ENCODE data around the gene PES1. TPM values are rescaled to one million over a fixed set of nuclear protein-coding genes. Genes with fewer than 3 reads are reported as not detected.

Gene PES1
- total and polyA plus RNA-seq, 10 donors, result 39.0 to 72.7 (median 49.2) TPM

- Histone ChIP-seq H3K4me3 (no peak overlapping the region), H3K9me3 (no peaks in the 10 kb centered on the region), H3K27ac (no peak overlapping the region), H3K27me3 (replicated peaks in 1 of 7) (peaks cover 0 to 47% (median 23%) of the 10 kb centered on the region in 7 donors), H3K4me1 (peaks cover 0 to 14% (median 10%) of the 10 kb centered on the region in 6 donors), H3K36me3 (no peaks in the 10 kb centered on the region)
- intact Hi-C loops (cut with DNase I; ENCODE audit: low total_unique reads), result no loop called here
- DNase-seq, result no peak
- TF ChIP-seq POLR2AphosphoS5 (IDR thresholded peaks at IDR 0.05), result no peak
- no peak for TF ChIP-seq CTCF (IDR thresholded peaks at IDR 0.05 in 8 of 11, conservative IDR thresholded peaks at IDR 0.05 in 3 of 11)
- no peak for TF ChIP-seq POLR2A (IDR thresholded peaks at IDR 0.05)
- 93 to 100% (median 94%) methylated on average over 1 of the region's 1 CpG for WGBS, 5 donors
Measured at GRCh38 chr22:30539368-30539767, 52.3 kb downstream of the PES1 start.

GRCh38 chr22:30538280-30538679, 53.4 kb downstream of the PES1 start:
- intact Hi-C loops (cut with DNase I; ENCODE audit: low total_unique reads), result no loop called here
- H3K4me3 ChIP-seq, result no peak overlapping the region
- DNase-seq, result no peak
- H3K27ac ChIP-seq, result no peak overlapping the region
- no peaks in the 10 kb centered on the region for H3K9me3 ChIP-seq
- H3K4me1 ChIP-seq, result peaks cover 0 to 14% (median 10%) of the 10 kb centered on the region in 6 donors
- H3K36me3 ChIP-seq, result no peaks in the 10 kb centered on the region
- no peak for TF ChIP-seq POLR2AphosphoS5 (IDR thresholded peaks at IDR 0.05)
- TF ChIP-seq POLR2A (IDR thresholded peaks at IDR 0.05), result no peak
- H3K27me3 ChIP-seq (replicated peaks in 1 of 7), result peaks cover 0 to 36% (median 16%) of the 10 kb centered on the region in 7 donors
- WGBS, 5 donors, result 83 to 93% (median 92%) methylated on average over 6 of the region's 6 CpGs

DNA sequence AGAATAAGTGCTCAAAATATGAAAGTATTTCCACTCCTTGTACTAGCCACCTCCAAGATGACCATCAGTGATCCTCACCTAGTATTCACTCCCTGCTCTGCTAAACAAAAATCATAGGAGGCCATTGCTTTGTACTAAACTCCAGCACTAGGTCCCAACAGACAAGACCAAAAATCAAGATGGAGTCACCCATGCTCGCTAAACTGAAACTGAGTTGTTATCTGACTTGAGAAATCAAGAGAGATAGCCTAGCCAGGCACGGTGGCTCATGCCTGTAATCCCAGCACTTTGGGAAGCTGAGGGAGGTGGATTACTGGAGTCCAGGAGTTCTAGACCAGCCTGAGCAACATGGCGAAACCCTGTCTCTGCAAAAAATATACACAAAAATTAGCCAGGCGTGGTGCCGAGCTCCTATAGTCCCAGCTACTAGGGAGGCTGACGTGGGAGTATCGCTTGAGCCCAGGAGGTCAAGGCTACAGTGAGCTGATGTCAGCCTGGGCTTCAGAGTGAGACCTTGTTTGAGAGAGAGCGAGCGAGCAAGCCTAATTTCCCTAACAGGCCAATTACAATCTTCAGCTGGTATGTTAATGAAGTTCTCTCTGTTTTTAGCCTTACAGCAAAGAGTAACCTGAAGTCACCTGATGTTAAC, 54.5 kb downstream of the PES1 start:
- no peak for DNase-seq
- H3K27ac ChIP-seq, result no peak overlapping the region
- H3K4me3 ChIP-seq, result no peak overlapping the region
- peaks cover 0 to 25% (median 7%) of the 10 kb centered on the region in 7 donors for H3K27me3 ChIP-seq (replicated peaks in 1 of 7)
- no peaks in the 10 kb centered on the region for H3K9me3 ChIP-seq
- no peaks in the 10 kb centered on the region for H3K36me3 ChIP-seq
- 69 to 83% (median 81%) methylated on average over 9 of the region's 9 CpGs for WGBS, 5 donors
- intact Hi-C loops (cut with DNase I; ENCODE audit: low total_unique reads), result no loop called here
- TF ChIP-seq POLR2A (IDR thresholded peaks at IDR 0.05), result no peak
- no peak for TF ChIP-seq CTCF (IDR thresholded peaks at IDR 0.05 in 8 of 11, conservative IDR thresholded peaks at IDR 0.05 in 3 of 11)
- TF ChIP-seq POLR2AphosphoS5 (IDR thresholded peaks at IDR 0.05), result no peak
- peaks cover 0 to 7% (median 4%) of the 10 kb centered on the region in 6 donors for H3K4me1 ChIP-seq

DNA sequence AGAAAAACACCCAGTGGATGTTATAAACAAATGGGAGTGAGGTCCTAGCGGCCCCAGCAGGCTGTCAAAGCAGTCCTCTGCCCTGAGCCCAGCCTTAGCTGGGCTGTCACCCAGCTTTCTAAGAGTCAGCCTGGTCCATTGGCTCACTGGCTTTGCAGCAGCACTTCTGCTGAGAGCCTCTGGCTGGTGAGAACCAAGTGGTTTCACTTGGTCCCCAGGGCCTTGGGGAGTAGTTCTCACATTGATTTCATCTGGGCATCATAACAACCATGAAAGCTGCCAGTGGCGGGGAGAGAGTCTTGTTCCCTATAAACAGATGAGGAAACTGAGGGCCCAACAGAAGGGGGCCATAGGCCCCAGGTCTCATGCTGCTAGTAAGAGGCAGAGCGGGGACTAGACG, 56.5 kb downstream of the PES1 start:
- WGBS, 5 donors, result 86 to 92% (median 90%) methylated on average over 4 of the region's 4 CpGs

More for the DNA sequence above, 56.5 kb downstream of the PES1 start:
- H3K27me3 ChIP-seq (replicated peaks in 1 of 7), result peaks cover 0 to 6% (median 0%) of the 10 kb centered on the region in 7 donors
- no peak for DNase-seq
- no peak for TF ChIP-seq CTCF (IDR thresholded peaks at IDR 0.05 in 8 of 11, conservative IDR thresholded peaks at IDR 0.05 in 3 of 11)
- TF ChIP-seq POLR2A (IDR thresholded peaks at IDR 0.05), result no peak
- TF ChIP-seq POLR2AphosphoS5 (IDR thresholded peaks at IDR 0.05), result no peak
- intact Hi-C loops (cut with DNase I; ENCODE audit: low total_unique reads), result no loop called here
- H3K36me3 ChIP-seq, result no peaks in the 10 kb centered on the region
- no peaks in the 10 kb centered on the region for H3K4me1 ChIP-seq
- H3K4me3 ChIP-seq, result no peak overlapping the region
- H3K27ac ChIP-seq, result no peak overlapping the region
- no peaks in the 10 kb centered on the region for H3K9me3 ChIP-seq

Data from spleen (tissue), 11 donors.